Hematopoietic multipotent progenitor cell treated with erythropoietin and hydrocortisone succinate and interleukin-3 and kit ligand, for 15 days (in vitro differentiated cells): ENCODE data around the gene EFHD2.
"Not testable (repeated sequence)": the region's sequence is repeated elsewhere in the genome, so short reads cannot be mapped to it uniquely, and the experiment has no call there.

ENCODE experiments used
- DNase-seq: peaks from one replicate; pipeline ENCODE4 v3.0.0-alpha.2; 2015; ENCODE audit warnings: low spot score

EFHD2 gene

GRCh38 chr1:15452866-15453571, 43.3 kb downstream of the EFHD2 start:
- DNase-seq, result no peak

GRCh38 chr1:15453734-15454133, 44.0 kb downstream of the EFHD2 start:
- no peak for DNase-seq

GRCh38 chr1:15454256-15454655, 44.6 kb downstream of the EFHD2 start:
- DNase-seq, result no peak

GRCh38 chr1:15455522-15455921, 45.8 kb downstream of the EFHD2 start:
- no peak for DNase-seq

- no peak for DNase-seq
These were observed 46.7 kb downstream of the EFHD2 start, which contains the start of gene CELA2A for GRCh38 chr1:15456313-15456954. Gene CELA2A (plus strand): TSS chr1:15456732. CDS start chr1:15456754, 22 bp downstream.

GRCh38 chr1:15457585-15457984, 47.9 kb downstream of the EFHD2 start:
- no peak for DNase-seq

GRCh38 chr1:15458388-15458787, 48.7 kb downstream of the EFHD2 start:
- not testable (repeated sequence) for DNase-seq

GRCh38 chr1:15459771-15460707, 50.4 kb downstream of the EFHD2 start:
- DNase-seq, result no peak

GRCh38 chr1:15460708-15461095, 51.0 kb downstream of the EFHD2 start:
- DNase-seq, result no peak

GRCh38 chr1:15463064-15463800, 53.5 kb downstream of the EFHD2 start:
- not testable (repeated sequence) for DNase-seq

GRCh38 chr1:15463926-15464322, 54.2 kb downstream of the EFHD2 start:
- not testable (repeated sequence) for DNase-seq

- DNase-seq, result no peak
These were observed 56.0 kb downstream of the EFHD2 start for GRCh38 chr1:15465674-15466073.

GRCh38 chr1:15466955-15467625, 57.4 kb downstream of the EFHD2 start:
- DNase-seq, result not testable (repeated sequence)

- DNase-seq, result no peak
These were observed 58.5 kb downstream of the EFHD2 start for GRCh38 chr1:15468145-15468544.

- no peak for DNase-seq
These were observed 59.7 kb downstream of the EFHD2 start for GRCh38 chr1:15469361-15469760.

GRCh38 chr1:15469821-15470448, 60.2 kb downstream of the EFHD2 start:
- DNase-seq, result not testable (repeated sequence)

- DNase-seq, result not testable (repeated sequence)
These were observed 61.4 kb downstream of the EFHD2 start for GRCh38 chr1:15471067-15471466.

GRCh38 chr1:15471723-15472122, 62.0 kb downstream of the EFHD2 start:
- not testable (repeated sequence) for DNase-seq

- no peak for DNase-seq
These were observed 62.9 kb downstream of the EFHD2 start for GRCh38 chr1:15472587-15472986.

GRCh38 chr1:15475752-15476314, 66.1 kb downstream of the EFHD2 start, which contains the start of gene CELA2B:
Gene CELA2B (plus strand): TSS chr1:15476104. CDS start chr1:15476126, 22 bp downstream.
- no peak for DNase-seq
